ENCODE data around the gene TNPO3.

The TNPO3 gene

GRCh38 chr7:128904381-128905197 is 150.3 kb downstream of the TNPO3 start:
- peak; percentile 26 for DNase-seq
